OCI-LY1 (cell line): ENCODE data around the gene SCYGR3.

Experiments used
- H2AFZ ChIP-seq: fragments of 200-600 bp; sonication (generic), shearing (Covaris generic); 2 replicates; pipeline ENCODE4 v1.6.0; 2014; ENCODE audit warnings: antibody characterized with exemption, mild to moderate bottlenecking, low read length
- H3F3A ChIP-seq: fragments of 200-600 bp; sonication (generic), shearing (Covaris generic); 2 replicates; pipeline ENCODE4 v1.6.0; 2014; ENCODE audit warnings: mild to moderate bottlenecking, antibody characterized with exemption, low read length, moderate library complexity; ENCODE audit not compliant: insufficient read depth
- H3K27ac ChIP-seq: fragments of 200-600 bp; sonication (generic); 2 replicates; pipeline ENCODE4 v1.5.1; 2014; ENCODE audit warnings: low read length, mixed run types, mild to moderate bottlenecking, low read depth; ENCODE audit not compliant: poor library complexity, severe bottlenecking
- H3K27me3 ChIP-seq: fragments of 200-600 bp; sonication (generic); 2 replicates; pipeline ENCODE4 v1.6.0; 2014; ENCODE audit warnings: antibody characterized with exemption, mild to moderate bottlenecking, low read length, moderate library complexity; ENCODE audit not compliant: insufficient read depth
- H3K36me3 ChIP-seq: fragments of 200-600 bp; sonication (generic); 2 replicates; pipeline ENCODE4 v1.6.1; 2014; ENCODE audit warnings: mild to moderate bottlenecking, antibody characterized with exemption, low read length, moderate library complexity, mixed read lengths; ENCODE audit not compliant: insufficient read depth
- H3K4me1 ChIP-seq: fragments of 200-600 bp; sonication (generic); 2 replicates; pipeline ENCODE4 v1.5.1; 2014; ENCODE audit warnings: mild to moderate bottlenecking, low read length, moderate library complexity; ENCODE audit not compliant: insufficient read depth, severe bottlenecking
- H3K4me2 ChIP-seq: fragments of 200-600 bp; sonication (generic), shearing (Covaris generic); 2 replicates; pipeline ENCODE4 v1.6.1; 2014; ENCODE audit warnings: low read length
- H3K4me3 ChIP-seq: fragments of 200-600 bp; sonication (generic); 2 replicates; pipeline ENCODE4 v1.5.1; 2014; ENCODE audit warnings: low read length, low read depth, mild to moderate bottlenecking, mixed read lengths; ENCODE audit not compliant: poor library complexity, severe bottlenecking
- H3K79me2 ChIP-seq: fragments of 200-600 bp; shearing (Covaris generic); 2 replicates; pipeline ENCODE4 v1.6.1; 2016; ENCODE audit warnings: mixed run types, low read length, mixed read lengths; ENCODE audit not compliant: insufficient read depth
- H3K9ac ChIP-seq: fragments of 200-600 bp; sonication (generic), shearing (Covaris generic); 2 replicates; pipeline ENCODE4 v1.6.1; 2014; ENCODE audit warnings: mild to moderate bottlenecking, low read length, mixed read lengths
- H3K9me2 ChIP-seq: fragments of 200-600 bp; sonication (generic), shearing (Covaris generic); 2 replicates; pipeline ENCODE4 v1.6.1; 2014; ENCODE audit warnings: low read depth, mild to moderate bottlenecking, low read length, mixed read lengths
- H3K9me3 ChIP-seq: fragments of 200-600 bp; shearing (Covaris generic); 2 replicates; pipeline ENCODE4 v1.6.1; 2014; ENCODE audit warnings: low read length, mixed read lengths
- H4K20me1 ChIP-seq: fragments of 200-600 bp; sonication (generic), shearing (Covaris generic); 2 replicates; pipeline ENCODE4 v1.6.0; 2016; ENCODE audit warnings: mild to moderate bottlenecking, low read length; ENCODE audit not compliant: insufficient read depth
- CTCF ChIP-seq: fragments of 200-600 bp; sonication (generic), shearing (Covaris generic); IDR thresholded peaks from 2 replicates; pipeline ENCODE4 v1.5.1; 2017; ENCODE audit warnings: mild to moderate bottlenecking, antibody characterized with exemption, low read length, moderate library complexity, mixed read lengths
- EZH2 ChIP-seq: fragments of 200-600 bp; sonication (generic), shearing (Covaris generic); IDR thresholded peaks from 2 replicates; pipeline ENCODE4 v1.8.0; 2017; ENCODE audit warnings: borderline replicate concordance, mixed run types, mild to moderate bottlenecking, antibody characterized with exemption, low read length, moderate library complexity, mixed read lengths

SCYGR3 gene

GRCh38 chr2:227623226-227623625, 8.6 kb upstream of the SCYGR3 start:
- Histone ChIP-seq H3K9ac (no peak overlapping the region), H3K79me2 (no peaks in the 10 kb centered on the region), H3F3A (no peaks in the 10 kb centered on the region), H3K4me1 (no peaks in the 10 kb centered on the region), H3K4me3 (no peak overlapping the region), H3K36me3 (no peaks in the 10 kb centered on the region), H3K27ac (no peak overlapping the region), H2AFZ (no peak overlapping the region), H4K20me1 (no peaks in the 10 kb centered on the region), H3K4me2 (no peak overlapping the region), H3K9me2 (no peaks in the 10 kb centered on the region), H3K9me3 (no peaks in the 10 kb centered on the region), H3K27me3 (no peaks in the 10 kb centered on the region)
- no peak for TF ChIP-seq EZH2
- TF ChIP-seq CTCF, result no peak

- no peak within 1 kb of the TSS for H3K4me2 ChIP-seq
- H3K4me3 ChIP-seq, result no peak within 1 kb of the TSS
- no peaks in the 10 kb centered on the region for H3K36me3 ChIP-seq
- no peaks in the 10 kb centered on the region for H4K20me1 ChIP-seq
- no peaks in the 10 kb centered on the region for H3F3A ChIP-seq
- no peaks in the 10 kb centered on the region for H3K4me1 ChIP-seq
- no peaks in the 10 kb centered on the region for H3K9me3 ChIP-seq
- H3K9me2 ChIP-seq, result no peaks in the 10 kb centered on the region
- no peaks in the 10 kb centered on the region for H3K27me3 ChIP-seq
- no peaks in the 10 kb centered on the region for H3K79me2 ChIP-seq
- no peak within 1 kb of the TSS for H3K27ac ChIP-seq
- TF ChIP-seq CTCF (no peak), EZH2 (no peak)
- no peak within 1 kb of the TSS for H3K9ac ChIP-seq
- H2AFZ ChIP-seq, result no peak within 1 kb of the TSS
Observed at GRCh38 chr2:227617316-227618230, 2.9 kb upstream of the SCYGR3 start, which contains the start of gene SCYGR4. SCYGR4 (plus strand) TSS chr2:227617498; CDS start chr2:227617498, 0 bp downstream.

GRCh38 chr2:227616631-227617030, 2.0 kb upstream of the SCYGR3 start:
- Histone ChIP-seq H3K36me3 (no peaks in the 10 kb centered on the region), H3K9me3 (no peaks in the 10 kb centered on the region), H3K27ac (no peak overlapping the region), H3K79me2 (no peaks in the 10 kb centered on the region), H3K4me1 (no peaks in the 10 kb centered on the region), H4K20me1 (no peaks in the 10 kb centered on the region), H3F3A (no peaks in the 10 kb centered on the region), H3K4me3 (no peak overlapping the region), H2AFZ (no peak overlapping the region), H3K27me3 (no peaks in the 10 kb centered on the region), H3K4me2 (no peak overlapping the region), H3K9me2 (no peaks in the 10 kb centered on the region), H3K9ac (no peak overlapping the region)
- no peak for TF ChIP-seq CTCF
- TF ChIP-seq EZH2, result no peak
